ES-I3 (cell line): ENCODE measurements around the gene TRIM71.
"Not testable (repeated sequence)": the region's sequence is repeated elsewhere in the genome, so short reads cannot be mapped to it uniquely, and the experiment has no call there.

Experiments used
- H3K36me3 ChIP-seq: 2 replicates; pipeline ENCODE4 v1.6.1; 2013; ENCODE audit warnings: mild to moderate bottlenecking, low read length, control low read depth, moderate library complexity; ENCODE audit not compliant: insufficient read depth
- H3K4me1 ChIP-seq: 2 replicates; pipeline ENCODE4 v1.6.1; 2013; ENCODE audit warnings: mild to moderate bottlenecking, control low read depth, low read length; ENCODE audit not compliant: insufficient read depth
- H3K9ac ChIP-seq: 2 replicates; pipeline ENCODE4 v1.6.1; 2013; ENCODE audit warnings: low read depth, mild to moderate bottlenecking, low read length, moderate library complexity
- H3K9me3 ChIP-seq: 2 replicates; pipeline ENCODE4 v1.6.1; 2013; ENCODE audit warnings: mild to moderate bottlenecking, low read length, moderate library complexity; ENCODE audit not compliant: control insufficient read depth, insufficient read depth

Gene TRIM71

GRCh38 chr3:32909999-32910398 lies 92.2 kb downstream of the TRIM71 start:
- Histone ChIP-seq H3K9ac (no peak overlapping the region), H3K4me1 (no peaks in the 10 kb centered on the region), H3K36me3 (no peaks in the 10 kb centered on the region)

DNA sequence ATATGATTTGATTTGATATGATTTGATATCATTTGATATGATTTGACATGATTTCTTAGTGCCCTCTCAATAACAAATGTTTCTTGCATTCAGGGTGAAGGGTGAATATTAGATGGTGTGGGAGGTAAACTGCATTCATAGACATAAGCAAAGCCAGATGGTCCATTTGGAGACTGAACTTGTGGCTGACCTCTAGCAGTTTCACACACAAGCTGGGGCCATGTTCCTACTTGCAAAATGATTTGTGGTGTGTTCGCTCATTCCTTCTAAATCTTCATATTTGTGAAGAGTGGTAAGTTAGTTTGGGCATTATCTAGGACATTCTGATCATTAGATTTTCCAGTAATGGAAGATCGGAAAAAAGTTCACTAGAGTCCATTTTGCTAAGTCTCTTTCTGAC lies 93.2 kb downstream of the TRIM71 start:
- H3K9ac ChIP-seq: no peak overlapping the region
- no peaks in the 10 kb centered on the region for H3K9me3 ChIP-seq
- no peaks in the 10 kb centered on the region for H3K36me3 ChIP-seq
- H3K4me1 ChIP-seq: no peaks in the 10 kb centered on the region

More at GRCh38 chr3:32909999-32910398, 92.2 kb downstream of the TRIM71 start:
- H3K9me3 ChIP-seq: no peaks in the 10 kb centered on the region

DNA sequence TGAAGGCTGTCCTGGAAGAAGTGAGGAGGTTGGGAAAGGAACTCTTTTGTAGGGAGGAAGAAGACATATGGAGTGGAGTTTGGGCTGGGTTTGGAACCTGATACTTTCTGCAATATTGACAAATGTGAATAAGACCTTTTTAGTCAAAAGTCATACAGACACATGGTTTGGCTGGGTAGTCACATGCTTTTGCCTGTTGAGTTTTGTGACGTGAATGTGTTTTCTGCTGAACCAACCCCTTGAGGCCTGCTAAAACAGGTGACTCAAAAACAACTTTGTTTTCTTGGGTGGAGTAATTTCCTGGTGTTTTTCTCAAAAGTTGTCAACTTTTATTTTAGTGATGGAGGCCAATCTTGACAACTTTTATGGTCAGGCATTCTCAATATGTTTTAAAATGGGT lies 94.2 kb downstream of the TRIM71 start:
- H3K4me1 ChIP-seq: no peaks in the 10 kb centered on the region
- no peaks in the 10 kb centered on the region for H3K36me3 ChIP-seq
- H3K9me3 ChIP-seq: no peaks in the 10 kb centered on the region
- H3K9ac ChIP-seq: no peak overlapping the region

DNA sequence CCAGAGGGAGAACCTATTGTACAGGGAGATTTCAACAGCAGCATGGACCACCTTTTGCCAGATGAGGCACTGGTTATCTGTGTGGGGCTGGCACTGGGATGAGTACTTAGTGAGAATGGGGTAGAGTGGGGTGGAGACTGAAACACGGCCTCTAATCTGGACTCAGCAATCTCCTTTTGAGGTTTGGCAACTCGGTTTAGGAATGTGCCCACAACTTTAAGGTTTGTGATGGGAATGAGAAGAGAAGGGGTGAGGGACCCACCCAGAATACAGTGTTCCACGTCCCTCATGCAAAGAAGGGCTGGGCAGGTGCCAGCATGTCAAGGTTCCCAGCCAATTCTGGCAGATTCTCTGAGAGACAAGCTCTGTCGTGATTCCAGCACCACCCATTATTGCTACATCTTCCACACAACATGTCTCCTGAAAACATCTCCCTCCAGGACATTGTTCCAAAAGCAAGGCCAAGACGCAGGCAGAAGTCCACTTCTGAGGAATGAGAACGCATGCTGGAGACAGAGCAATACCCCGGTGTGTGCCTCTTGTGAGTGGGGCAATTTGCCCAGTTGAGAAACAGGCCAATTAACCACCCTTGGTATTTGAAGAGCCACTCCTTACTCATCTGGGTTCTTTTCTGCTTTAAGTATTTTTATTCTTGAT lies 96.1 kb downstream of the TRIM71 start:
- Histone ChIP-seq H3K9ac (no peak overlapping the region), H3K4me1 (no peaks in the 10 kb centered on the region), H3K36me3 (no peaks in the 10 kb centered on the region), H3K9me3 (no peaks in the 10 kb centered on the region)

DNA sequence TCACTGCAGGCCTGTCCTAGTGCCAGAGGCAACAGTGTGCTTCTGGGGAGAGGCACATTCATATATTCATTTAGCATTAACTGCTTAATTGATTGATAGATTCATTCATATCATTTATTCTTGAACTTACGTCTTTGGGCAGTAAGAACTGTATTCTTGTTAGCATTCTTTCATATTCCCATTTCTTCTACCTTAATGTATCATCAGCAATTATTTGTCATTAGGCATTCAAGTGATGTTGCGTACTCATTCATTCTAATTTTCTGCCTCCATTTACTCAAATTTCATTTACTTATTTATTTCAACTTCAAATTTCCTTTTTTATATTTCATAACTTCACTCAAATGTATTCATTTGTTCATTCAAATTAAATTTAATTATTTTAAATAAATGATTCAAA lies 102.1 kb downstream of the TRIM71 start:
- no peak overlapping the region for H3K9ac ChIP-seq
- H3K9me3 ChIP-seq: no peaks in the 10 kb centered on the region
- no peaks in the 10 kb centered on the region for H3K36me3 ChIP-seq
- H3K4me1 ChIP-seq: no peaks in the 10 kb centered on the region

DNA sequence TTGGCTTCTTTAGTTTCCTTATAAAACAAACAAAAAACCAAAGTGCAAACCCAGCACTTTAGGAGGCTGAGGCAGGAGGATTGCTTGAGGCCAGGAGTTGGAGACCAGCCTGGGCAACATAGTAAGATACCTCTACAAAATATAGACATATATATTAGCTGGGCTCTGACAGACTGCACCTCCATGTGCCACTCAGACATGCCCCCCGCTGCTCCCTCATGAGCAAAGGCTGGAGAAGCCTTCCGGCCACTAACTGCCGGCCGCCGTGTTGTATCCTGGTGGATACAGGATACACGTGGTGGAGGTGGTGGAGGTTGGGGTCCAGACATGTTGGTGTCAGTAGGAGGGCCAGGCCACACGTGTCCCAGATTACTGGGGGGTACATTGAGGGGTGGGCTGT lies 104.3 kb downstream of the TRIM71 start:
- H3K9ac ChIP-seq: no peak overlapping the region
- no peaks in the 10 kb centered on the region for H3K4me1 ChIP-seq
- H3K9me3 ChIP-seq: no peaks in the 10 kb centered on the region
- H3K36me3 ChIP-seq: no peaks in the 10 kb centered on the region

DNA sequence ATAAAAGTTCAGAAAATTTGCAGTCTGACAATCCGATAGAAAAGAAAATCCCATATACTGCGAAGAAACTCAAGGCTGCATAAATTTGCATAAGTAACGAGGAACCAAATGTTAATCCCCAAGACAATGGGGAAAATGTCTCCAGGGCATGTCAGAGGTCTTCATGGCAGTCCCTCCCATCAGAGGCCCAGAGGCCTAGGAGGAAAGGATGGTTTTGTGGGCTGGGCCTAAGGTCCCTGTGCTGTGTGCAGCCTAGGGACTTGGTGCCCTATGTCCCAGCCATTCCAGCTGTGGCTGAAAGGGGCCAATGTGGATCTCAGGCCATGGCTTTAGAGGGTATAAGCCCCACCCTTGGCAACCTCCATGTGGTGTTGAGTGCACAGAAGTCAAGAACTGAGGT lies 112.4 kb downstream of the TRIM71 start:
- no peak overlapping the region for H3K9ac ChIP-seq

GRCh38 chr3:32931273-32931672 lies 113.5 kb downstream of the TRIM71 start:
- H3K9ac ChIP-seq, H3K9me3 ChIP-seq: not testable (repeated sequence)

More for the DNA sequence above, 112.4 kb downstream of the TRIM71 start:
- Histone ChIP-seq H3K4me1 (no peaks in the 10 kb centered on the region), H3K36me3 (no peaks in the 10 kb centered on the region), H3K9me3 (no peaks in the 10 kb centered on the region)

GRCh38 chr3:32934150-32934742 lies 116.4 kb downstream of the TRIM71 start:
- Histone ChIP-seq H3K9ac (no peak overlapping the region), H3K36me3 (no peaks in the 10 kb centered on the region), H3K4me1 (0 out of 2 replicates have a peak, but pooled peaks cover 4% of the 10 kb centered on the region), H3K9me3 (no peaks in the 10 kb centered on the region)

More at GRCh38 chr3:32931273-32931672, 113.5 kb downstream of the TRIM71 start:
- not testable (repeated sequence) for H3K36me3 ChIP-seq, H3K4me1 ChIP-seq

DNA sequence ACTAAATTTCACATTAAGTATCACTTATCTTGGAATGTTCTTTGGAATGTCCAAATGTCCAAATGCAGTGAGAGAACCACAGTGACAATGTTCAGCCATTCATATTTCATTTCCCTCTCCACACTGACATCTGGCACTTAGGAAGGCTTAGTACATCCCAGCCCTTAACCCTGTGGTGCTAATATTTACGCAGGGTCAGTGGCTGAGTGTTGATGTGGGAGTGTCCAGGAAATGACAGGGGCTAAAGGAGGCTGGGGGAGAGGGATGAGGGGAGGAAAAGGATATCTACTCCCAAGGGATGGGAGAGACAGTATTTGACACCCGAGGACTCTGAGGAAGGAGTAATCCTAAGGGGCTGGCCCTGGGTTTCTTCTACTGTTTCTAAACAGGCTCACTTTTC lies 119.5 kb downstream of the TRIM71 start:
- Histone ChIP-seq H3K36me3 (no peaks in the 10 kb centered on the region), H3K9me3 (no peaks in the 10 kb centered on the region), H3K9ac (no peak overlapping the region), H3K4me1 (0 out of 2 replicates have a peak, but pooled peaks cover 4% of the 10 kb centered on the region)

DNA sequence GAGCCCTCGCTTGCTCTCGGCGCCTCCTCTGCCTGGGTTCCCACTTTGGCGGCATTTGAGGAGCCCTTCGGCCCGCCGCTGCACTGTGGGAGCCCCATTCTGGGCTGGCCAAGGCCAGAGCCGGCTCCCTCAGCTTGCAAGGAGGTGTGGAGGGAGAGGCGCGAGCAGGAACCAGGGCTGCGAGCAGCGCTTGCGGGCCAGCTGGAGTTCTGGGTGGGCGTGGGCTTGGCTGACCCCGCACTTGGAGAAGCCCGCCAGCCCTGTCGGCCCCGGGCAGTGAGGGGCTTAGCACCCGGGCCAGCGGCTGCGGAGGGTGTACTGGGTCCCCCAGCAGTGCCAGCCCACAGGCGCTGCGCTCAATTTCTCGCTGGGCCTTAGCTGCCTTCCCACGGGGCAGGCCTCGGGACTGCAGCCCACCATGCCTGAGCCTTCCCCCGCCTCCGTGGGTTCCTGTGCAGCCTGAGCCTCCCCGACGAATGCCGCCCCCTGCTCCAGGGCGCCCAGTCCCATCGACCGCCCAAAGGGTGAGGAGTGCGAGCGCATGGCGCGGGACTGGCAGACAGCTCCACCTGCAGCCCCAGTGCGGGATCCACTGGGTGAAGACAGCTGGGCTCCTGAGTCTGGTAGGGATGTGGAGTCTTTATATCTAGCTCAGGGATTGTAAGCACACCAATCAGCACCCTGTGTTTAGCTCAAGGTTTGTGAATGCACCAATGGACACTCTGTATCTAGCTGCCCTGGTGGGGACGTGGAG lies 121.9 kb downstream of the TRIM71 start:
- H3K4me1 ChIP-seq, H3K36me3 ChIP-seq, H3K9ac ChIP-seq, H3K9me3 ChIP-seq: not testable (repeated sequence)

- 0 out of 2 replicates have a peak, but pooled peaks cover 4% of the 10 kb centered on the region for H3K4me1 ChIP-seq
- H3K9ac ChIP-seq: no peak overlapping the region
- H3K36me3 ChIP-seq: no peaks in the 10 kb centered on the region
- H3K9me3 ChIP-seq: no peaks in the 10 kb centered on the region
Measured at GRCh38 chr3:32940726-32941125, 122.9 kb downstream of the TRIM71 start.

DNA sequence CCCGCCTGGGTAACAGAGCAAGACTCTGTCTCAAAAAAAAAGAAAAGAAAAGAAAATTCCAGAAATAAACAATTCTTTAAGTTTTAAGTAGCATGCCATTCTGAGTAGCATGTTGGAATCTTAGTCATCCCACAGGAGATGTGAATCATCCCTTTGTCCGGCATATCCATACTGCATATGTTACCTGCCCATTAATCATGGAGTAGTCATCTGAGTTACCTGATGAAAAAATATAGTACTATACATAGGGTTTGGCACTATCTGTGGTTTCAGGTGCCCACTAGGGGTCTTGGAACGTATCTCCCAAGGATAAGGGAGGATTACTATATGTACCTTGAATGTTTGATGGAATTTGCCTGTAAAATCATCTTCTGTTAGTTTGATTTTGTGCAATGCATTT lies 127.3 kb downstream of the TRIM71 start:
- Histone ChIP-seq H3K36me3 (no peaks in the 10 kb centered on the region), H3K9me3 (no peaks in the 10 kb centered on the region), H3K4me1 (no peaks in the 10 kb centered on the region), H3K9ac (no peak overlapping the region)

GRCh38 chr3:32945598-32945997 lies 127.8 kb downstream of the TRIM71 start:
- H3K9me3 ChIP-seq, H3K4me1 ChIP-seq, H3K9ac ChIP-seq, H3K36me3 ChIP-seq: not testable (repeated sequence)
